DMS114 treated with DMSO at 0.1 percent for 48 hours (cell line): ENCODE measurements around the gene CMTR1.
"Not testable (repeated sequence)": the region's sequence is repeated elsewhere in the genome, so short reads cannot be mapped to it uniquely, and the experiment has no call there.

ENCODE experiments used
- DNase-seq: peaks from one replicate; lab custom pipeline; 2025; ENCODE audit not compliant: unreplicated experiment; lab: John Stamatoyannopoulos, UW

CMTR1 gene

DNA sequence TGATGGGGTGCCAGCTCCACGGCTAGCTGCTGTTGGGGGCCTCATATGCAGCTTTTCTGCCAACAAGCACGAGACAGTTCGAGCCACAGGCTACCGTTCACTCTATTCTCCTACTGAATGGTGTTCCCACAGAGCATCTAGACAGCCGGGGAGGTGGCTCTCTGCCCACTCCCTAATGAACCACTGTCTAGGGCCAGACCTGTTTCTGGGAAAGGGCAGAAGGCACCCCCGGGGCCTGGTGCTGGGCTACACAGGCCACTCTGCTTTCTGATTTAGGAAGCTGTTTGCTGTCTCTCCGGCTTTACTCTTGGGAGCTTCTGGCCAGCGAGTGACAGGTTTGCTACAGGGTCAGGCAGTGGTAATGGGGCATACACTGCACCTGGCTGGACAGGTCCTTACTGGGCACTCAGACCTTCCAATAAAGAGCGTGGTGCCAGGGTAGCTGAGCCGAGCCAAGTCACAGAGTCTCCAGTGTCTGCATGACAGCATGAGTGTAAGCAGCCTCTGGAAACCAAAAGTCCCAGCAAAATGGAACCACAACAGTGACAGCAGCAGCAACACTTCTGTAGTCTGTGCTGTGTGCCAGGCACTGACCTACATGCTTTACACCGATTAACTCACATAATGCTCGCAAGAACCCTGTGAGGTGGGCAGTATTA lies 58.3 kb downstream of the CMTR1 start:
- no peak for DNase-seq

DNA sequence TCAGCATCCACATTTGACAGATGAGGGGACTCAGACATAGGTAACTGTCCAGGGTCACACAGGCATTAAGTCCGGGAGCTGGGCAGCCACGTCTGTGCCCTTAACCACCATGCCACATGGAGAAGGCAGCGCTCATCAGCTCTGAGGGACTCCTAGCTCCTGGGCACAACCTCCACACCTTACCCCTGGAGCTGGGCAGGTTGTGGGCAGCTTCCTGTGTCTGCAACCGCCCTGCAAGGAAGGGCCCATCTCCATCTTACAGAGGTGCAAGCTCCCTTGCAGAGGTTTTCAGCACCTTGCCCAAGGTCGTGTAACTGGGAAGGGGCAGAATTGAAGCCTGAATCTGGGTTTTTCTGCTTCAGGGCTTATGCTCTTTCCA lies 58.8 kb downstream of the CMTR1 start:
- DNase-seq = no peak

DNA sequence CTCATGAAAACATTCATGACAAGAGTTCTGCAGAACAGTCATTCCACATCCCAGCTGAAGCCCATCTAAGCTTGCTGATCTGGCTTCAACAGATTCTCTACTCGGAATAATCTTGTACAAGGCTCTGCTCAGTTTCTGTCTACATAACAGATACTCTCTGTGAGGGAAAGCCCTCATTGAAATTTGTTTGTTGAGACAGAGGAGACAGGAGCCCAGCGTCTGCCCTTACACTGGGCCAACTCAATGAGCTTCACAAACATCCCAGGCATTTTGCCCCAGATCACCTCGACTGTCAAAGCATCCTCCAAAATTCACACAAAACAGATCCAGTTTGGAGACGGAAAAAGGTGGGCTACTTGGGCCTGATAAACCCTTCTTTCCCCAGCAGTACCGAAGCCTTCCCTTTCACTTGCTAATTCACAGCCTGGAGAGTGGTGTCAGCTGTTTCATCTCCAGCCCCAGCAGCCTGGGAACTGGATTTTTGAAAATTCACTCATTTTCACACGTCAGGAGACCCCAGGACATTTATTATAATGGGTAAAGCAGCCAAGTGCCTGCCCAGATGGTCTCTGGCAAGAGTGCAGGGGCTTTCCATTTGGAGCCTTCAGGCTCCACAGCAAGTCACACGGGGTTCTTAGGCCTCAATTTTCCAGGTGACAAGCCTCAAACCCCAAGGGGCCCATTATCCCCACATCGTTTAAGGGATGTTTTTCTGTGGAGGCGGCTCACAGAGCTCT lies 59.4 kb downstream of the CMTR1 start:
- DNase-seq = no peak

DNA sequence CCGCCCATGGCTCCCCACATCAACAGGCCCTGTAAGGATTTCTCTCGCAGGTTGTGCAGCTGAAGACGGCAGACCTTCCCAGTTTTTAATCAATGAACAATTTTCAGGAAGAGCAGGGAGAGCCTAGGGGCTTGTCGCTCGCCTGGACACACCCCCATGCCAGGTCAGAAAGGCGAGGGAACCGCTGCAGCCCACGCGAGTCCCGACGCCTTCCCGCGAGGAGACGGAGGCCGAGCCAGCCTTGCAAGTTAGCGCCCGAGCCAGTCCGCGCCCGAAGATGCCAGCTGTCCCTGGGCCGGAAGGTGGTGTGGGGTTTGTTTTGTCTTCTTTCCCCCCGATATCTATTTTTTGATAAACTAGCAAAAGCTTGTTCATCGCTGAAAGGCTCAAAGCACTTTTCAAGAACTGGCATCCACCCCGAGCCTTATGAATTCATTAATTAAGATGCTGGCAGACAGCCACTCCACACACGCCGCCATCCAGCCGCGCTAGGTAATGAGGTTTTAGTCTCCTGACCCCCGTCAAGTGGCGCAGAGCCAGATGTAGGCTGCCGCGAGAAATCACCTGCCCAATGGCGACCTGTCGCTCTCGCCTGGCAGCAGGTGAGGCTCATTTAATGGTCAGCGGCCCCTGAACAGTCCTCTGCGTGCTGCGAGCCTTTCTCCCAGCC lies 60.1 kb downstream of the CMTR1 start:
- DNase-seq = no peak

DNA sequence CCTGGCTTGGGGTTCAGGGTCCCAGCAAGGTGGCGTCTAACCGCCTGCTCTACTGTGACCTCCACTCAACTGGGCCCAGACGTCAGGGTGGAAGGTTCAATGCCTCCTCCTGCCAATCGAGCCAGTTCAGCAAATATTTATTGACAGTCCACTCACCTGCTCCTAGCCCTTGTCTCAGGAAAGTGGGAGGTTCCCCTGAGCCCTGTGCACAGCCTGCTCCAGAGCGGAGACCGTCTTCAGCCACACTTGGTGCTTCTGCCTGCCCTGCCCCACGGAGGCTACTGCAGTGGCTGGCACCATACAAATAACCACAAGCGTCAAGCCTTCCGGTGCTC lies 60.6 kb downstream of the CMTR1 start:
- DNase-seq = no peak

DNA sequence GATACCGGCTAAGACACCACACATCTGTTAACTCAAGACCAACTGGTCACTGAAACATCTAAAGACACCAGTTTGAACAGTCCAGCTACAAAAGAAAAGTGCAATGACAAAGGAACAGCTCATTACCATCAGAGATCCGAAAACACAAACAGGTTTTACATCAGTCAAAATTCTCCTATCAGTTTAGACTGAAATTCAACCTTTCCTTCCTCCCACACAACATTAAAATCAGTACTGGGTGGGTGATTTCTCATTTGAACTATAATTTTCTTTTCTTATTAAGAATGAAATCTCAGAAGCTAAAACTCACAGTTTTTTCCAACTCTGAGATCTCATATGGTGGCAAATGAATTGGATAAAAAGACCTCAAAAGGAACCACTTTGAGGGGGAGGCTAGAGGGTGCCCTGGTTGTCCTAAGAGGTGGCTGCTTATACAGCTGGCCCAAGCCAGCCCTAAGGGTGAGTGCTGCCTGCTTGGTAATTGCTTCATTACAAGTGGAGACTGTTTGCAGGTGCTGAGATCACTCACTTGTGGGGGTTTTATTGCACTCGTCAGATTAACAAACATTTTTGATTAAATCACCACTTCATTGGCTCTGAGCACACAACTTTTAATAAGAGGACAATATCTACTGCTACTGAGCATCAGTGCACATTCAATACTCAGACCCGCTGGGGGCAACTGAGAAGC lies 62.4 kb downstream of the CMTR1 start:
- no peak for DNase-seq

DNA sequence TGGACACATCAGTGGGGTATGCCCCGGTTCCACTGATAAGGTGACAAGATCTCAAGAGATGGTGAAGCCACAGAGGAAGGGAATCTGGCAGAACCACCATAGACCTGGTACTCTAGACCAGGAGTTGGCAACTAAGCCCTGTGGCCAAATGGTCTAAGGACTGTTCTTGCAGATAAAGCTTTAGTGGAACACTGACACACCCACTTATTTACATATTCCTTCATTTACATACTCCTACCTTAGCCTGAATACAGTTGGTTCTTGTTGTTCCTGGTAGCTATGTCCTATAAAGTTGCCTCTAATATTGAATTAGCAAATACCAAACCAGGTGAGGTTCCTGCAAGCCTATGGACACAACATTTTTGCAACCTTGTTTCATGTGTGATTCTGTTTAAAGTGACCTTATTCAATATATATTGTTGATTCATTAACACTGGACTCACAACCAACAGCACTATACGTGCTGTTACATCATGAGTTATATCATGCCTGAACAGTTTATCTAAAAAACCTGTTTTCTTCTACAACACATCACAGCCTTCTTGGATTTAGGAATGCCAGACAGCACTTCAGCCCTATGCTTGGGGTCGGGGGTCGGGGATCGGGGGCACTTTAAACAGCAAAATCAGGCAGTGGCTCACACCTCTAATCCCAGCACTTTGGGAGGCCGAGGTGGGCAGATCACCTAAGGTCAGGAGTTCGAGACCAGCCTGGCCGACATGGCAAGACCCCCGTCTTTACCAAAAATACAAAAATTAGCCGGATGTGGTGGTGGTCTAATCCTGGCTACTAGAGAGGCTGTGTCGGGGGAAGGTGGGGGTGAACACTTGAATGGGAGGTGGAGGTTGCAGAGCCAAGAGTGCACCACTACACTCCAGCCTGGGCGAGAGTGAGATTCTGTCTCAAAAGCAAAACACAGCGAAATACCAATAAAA lies 64.2 kb downstream of the CMTR1 start:
- peak; percentile 27 for DNase-seq

DNA sequence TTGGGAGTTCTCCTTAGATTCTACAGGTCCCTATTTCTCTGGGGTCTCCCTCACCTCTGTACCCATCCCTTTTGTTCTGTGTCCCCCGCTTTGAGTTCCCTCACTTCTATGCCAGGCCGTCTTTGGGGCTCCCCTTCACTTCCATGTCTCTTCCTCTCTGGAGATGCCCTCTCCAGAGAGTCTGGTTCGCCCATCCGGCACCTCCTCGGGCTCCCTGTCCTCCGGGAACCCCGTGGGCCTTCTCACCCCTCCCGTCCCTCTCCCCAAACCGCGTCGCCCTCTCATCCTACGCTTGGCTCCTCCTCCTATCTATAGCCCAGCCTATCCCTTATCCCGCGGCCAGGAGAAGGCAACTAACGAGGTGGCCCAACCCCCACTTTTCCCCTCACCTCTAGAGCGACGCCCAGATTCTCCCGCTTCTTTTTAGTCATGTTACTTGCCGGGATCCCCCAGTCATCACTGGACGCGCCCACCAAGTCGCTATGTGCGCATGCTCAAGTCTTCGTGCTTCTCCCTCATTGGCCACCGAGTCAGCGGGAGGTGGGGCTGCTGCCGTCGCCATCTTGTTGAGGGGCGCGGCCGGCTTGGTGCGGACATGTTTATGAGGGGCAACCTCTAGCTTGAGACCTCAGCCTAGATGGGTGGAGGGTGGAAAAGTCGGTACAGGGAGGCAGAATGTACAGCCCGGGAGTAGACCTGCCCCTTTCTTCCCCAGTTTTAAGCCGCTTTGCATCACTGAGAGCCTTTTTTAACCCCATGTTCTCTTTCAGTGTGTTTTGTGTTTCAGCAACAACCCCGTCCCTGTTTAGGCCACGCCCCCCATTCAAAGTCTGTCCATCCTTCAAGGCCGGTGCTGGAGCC lies 66.6 kb downstream of the CMTR1 start, which contains the start of gene CCDC167:
Gene CCDC167 (minus strand): TSS at position 461 of the 861 bp plus-strand sequence. CDS start 30 bp downstream, at position 431.
- DNase-seq = peak; percentile 99

DNA sequence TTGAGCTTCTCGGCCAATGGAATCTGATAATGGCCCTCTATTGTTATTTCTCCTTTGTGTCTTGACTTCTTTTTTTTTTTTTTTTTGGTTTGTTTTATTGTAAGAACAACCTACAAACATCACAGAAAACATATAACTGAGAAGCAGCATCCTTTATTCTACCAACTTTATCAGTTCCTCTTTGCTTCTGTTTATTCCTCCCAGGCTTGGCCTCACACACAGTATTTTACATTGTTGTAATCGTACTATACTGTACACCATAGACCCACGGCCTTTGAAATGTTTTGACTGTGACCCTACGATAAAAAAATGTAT lies 67.2 kb downstream of the CMTR1 start:
- DNase-seq = no peak

DNA sequence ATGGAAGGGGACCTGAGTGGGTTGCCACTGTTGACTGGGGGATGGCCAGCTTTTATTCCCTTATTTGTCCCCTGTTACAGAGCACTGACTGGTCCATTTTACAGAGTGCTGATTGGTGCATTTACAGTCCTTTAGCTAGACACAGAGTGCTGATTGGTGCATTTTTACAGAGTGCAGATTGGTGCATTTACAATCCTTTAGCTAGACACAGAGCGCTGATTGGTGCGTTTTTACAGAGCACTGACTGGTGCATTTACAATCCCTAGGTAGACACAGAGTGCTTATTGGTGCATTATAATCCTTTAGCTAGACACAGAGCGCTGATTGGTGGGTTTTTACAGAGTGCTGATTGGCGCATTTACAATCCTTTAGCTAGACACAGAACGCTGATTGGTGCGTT lies 67.9 kb downstream of the CMTR1 start:
- not testable (repeated sequence) for DNase-seq

DNA sequence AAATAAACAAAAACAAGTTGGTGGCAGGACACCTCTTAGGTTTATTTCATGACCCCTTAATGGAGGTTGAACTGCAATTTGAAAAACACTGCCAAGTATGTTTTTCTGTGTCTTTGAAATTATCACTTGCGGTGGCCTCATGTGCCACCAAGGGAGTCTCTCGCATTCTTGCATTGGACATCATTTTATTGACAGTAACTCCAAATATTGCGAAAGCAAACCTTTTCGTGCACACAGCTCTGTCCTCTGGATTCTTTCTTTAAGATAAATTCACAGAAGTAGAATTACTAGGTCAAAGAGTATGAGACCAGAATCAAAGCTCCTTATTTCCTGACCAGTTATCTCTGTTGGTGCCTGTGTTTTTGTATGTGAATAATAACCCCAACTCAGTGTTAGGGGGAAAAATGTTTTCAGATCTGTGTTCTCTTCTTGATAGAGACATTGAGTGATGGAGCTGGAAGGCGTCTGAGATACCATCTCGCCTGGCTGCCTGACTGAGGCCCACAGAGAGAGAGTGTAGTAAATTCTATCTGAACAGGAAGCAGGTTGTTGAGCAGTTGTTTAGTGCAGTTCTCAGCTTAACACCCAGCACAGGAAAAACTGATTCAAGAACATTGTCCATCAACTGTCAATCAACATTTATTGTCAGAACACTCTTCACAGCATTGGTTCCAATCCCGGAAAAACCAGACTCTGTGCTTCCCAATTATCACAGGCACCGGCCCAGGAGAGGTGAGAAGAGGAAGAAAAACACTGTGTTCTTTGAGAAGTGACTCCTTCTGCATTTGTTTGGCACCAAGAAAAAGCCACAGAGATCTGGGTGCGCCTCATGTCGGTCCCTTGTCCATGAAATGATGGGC lies 68.8 kb downstream of the CMTR1 start:
- no peak for DNase-seq

DNA sequence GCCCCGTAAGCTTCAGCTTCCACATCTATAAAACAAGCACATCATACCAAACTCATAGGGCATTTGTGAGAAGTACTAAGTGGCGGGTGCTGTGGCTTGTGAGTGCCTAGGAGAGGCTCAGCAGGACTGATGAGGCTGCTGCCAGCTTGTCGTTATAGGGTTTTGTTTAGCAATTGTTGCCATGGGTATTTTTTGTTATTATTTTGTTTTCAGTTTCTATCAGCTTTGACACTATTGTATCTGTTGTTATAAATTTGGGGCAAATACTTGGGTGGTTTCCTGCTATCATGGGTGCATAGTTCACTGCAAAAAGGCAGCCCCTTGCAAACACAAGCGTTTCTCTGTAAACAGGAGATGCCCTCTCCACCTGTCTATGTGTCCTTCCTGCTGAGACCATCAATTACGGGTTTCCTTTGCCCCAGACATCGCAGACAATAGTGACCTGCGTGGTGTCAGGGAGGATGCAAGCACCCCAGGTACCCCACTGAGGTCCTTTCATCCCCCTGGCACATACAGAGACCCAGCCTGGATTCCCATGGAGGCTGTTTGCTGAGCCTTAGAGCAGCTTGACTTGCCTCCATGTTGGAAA lies 69.8 kb downstream of the CMTR1 start:
- DNase-seq = no peak

DNA sequence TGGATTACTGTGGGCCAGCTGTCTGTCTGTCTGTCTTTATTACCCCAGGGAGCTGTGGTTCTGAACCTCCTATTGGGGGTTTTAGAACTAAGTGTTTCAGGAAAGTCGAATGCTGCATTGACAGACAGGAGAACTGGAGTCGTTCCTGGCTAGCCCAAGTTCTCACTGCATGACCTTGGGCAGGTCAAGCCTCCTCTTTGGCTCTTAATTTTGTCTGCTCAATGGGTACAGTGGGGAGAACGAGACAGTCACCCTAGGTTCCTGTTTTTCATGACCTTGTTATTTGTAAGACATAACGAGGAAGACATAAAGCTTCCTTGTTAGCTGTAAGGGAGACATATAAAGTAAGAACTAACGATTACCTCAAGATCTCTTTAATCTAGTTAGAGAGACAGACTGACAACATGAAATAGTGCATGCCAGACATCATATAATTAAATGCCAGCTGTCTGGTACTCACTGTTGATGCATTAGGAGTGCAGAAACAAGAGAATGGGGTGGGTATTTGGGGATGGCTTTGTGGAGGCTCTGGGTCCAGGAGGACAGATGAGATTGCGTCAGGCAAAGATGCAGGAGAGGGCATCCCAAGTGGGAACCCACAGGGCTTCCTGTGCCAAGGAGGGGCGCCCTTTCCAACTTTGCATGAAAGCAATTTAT lies 70.4 kb downstream of the CMTR1 start:
- DNase-seq = no peak

DNA sequence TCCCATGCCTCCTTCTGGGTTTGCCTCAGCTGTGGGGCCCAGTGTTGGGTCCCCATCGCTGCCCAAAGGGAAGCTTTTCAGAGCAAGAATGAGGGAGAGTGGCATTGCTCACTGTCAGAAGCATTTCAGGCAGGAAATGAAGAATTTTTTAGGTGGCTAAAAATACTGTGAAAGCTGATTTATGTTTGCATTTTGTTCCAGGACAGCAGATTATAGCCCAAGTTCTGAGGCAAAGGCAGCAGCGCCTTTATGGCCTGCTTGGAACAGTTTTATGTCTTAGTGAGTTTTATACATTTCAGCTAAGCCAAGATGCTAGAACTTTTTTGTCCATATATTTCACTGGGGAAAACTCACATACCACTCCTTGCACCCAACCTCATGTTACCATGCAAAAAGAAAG lies 71.0 kb downstream of the CMTR1 start:
- no peak for DNase-seq

DNA sequence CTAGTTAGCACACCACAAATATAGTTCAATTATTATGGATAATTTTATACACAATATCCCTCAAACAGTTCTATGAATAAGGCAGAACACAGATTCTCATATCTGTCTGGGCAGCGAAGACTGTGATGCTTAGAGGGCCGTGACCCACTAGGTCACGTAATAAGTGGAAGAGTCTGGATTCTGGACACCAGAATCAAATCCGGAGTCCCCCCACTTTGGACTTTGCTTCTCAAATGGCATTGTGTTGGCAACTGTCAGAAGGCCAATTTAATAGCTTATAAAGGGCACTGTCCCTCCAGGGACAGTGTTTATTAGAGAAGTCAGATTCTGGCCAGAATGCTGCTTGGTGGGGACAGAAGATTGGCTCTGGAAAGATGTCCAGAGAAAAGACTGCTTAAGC lies 73.5 kb downstream of the CMTR1 start:
- DNase-seq = no peak

DNA sequence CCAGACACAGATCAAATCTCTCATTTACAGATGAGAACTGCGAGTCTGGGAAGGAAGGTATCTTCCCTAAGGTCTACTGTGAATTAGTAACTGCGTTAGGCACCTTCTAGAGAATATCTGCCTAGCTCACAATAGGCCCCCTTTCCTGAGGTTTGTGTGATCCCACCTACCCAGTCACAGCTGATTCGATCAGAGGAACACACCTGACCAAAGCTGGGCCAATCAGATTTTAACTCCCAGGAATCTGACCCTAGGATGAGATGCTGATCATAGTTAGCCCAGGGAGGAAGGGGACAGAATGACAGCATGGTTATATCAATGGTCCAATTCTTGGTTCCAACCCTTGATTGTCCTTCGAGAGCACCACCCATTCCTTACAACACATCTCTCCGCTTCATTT lies 74.1 kb downstream of the CMTR1 start:
- no peak for DNase-seq

DNA sequence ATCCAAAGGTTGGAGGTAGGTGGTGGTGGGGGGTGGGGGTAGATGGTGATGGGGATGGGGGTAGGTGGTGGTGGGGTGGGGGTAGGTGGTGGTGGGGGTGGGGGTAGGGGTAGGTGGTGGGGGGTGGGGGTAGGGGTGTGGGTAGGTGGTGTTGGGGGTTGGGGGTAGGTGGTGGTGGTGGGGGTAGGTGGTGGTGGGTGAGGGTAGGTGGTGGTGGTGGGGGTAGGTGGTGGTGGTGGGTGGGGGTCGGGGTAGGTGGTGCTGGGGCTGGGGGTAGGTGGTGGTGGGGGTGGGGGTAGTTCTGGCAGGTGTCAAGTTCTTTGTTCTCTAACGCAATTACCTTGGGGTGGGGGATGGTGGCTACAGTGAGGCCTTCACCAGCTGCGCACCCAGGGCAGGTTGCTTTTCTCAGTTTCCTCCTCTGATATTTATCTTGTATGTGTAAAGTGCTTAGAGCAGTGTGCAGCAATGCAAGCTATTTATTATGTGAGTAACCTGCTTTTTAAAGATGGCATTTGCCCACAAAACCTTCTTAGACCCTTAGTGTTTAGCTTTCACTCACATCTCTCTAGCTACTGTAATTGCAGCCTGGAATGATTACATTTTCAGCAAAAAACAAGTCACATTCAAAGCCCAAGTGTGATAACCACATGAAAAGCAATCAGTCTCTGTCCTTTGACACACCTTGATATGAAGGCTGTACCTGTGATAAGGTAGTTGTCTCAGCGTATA lies 74.8 kb downstream of the CMTR1 start:
- no peak for DNase-seq
